Smooth muscle cell (in vitro differentiated cells): ENCODE results near the gene CD46. TPM values are rescaled to one million over a fixed set of nuclear protein-coding genes. Genes with fewer than 3 reads are reported as not detected.

Experiments
- DNase-seq: peaks from one replicate; lab custom pipeline; 2025; ENCODE audit not compliant: unreplicated experiment; lab: John Stamatoyannopoulos, UW
- H2AFZ ChIP-seq: fragments of 200-600 bp; sonication (generic); 2 replicates; pipeline ENCODE4 v1.6.0; 2016; ENCODE audit warnings: antibody characterized with exemption, low read depth, mild to moderate bottlenecking
- H3F3A ChIP-seq: fragments of 200-600 bp; sonication (generic); 2 replicates; pipeline ENCODE4 v1.6.0; 2017; ENCODE audit warnings: antibody characterized with exemption, low read depth
- H3K27ac ChIP-seq: fragments of 200-600 bp; sonication (generic); 2 replicates; pipeline ENCODE4 v1.5.1; 2016; ENCODE audit warnings: low read depth, mild to moderate bottlenecking
- H3K27me3 ChIP-seq: fragments of 200-600 bp; sonication (generic); 2 replicates; pipeline ENCODE4 v1.6.1; 2016; ENCODE audit warnings: low read depth, mild to moderate bottlenecking
- H3K36me3 ChIP-seq: fragments of 200-600 bp; sonication (generic); 2 replicates; pipeline ENCODE4 v1.5.1; 2016; ENCODE audit warnings: low read depth
- H3K4me1 ChIP-seq: fragments of 200-600 bp; sonication (generic); 2 replicates; pipeline ENCODE4 v1.5.1; 2016; ENCODE audit warnings: low read depth
- H3K4me2 ChIP-seq: fragments of 200-600 bp; sonication (generic); 2 replicates; pipeline ENCODE4 v1.6.0; 2016; ENCODE audit warnings: mild to moderate bottlenecking
- H3K4me3 ChIP-seq: fragments of 200-600 bp; sonication (generic); 2 replicates; pipeline ENCODE4 v1.5.1; 2016; ENCODE audit warnings: mild to moderate bottlenecking
- H3K79me2 ChIP-seq: fragments of 200-600 bp; sonication (generic); 2 replicates; pipeline ENCODE4 v1.6.0; 2016; ENCODE audit warnings: low read depth, mild to moderate bottlenecking
- H3K9ac ChIP-seq: fragments of 200-600 bp; sonication (generic); 2 replicates; pipeline ENCODE4 v1.6.0; 2016; ENCODE audit warnings: low read depth
- H3K9me3 ChIP-seq: fragments of 200-600 bp; sonication (generic); replicated peaks from 2 replicates; pipeline ENCODE4 v1.5.1; 2016; ENCODE audit warnings: low read depth
- H4K20me1 ChIP-seq: fragments of 200-600 bp; sonication (generic); 2 replicates; pipeline ENCODE4 v1.6.0; 2016; ENCODE audit warnings: low read depth
- WGBS: methylation state at CpG from one replicate; pipeline ENCODE4 v1.1.7; 2016; ENCODE audit warnings: low lambda C conversion rate; 5-methylcytosine and 5-hydroxymethylcytosine counted together
- microRNA counts: library from miRNA; unstranded; fragments of <30 nt; microRNA quantifications from one replicate; lab custom pipeline; 2016
- polyA plus RNA-seq: library from polyadenylated mRNA; unstranded; fragments of >200 nt; fragmentation: Nextera tagmentation; extraction: Ambion mirVana; gene quantifications from 2 replicates; pipeline ENCODE4 v1.2.1, GENCODE V29; 2016
- small RNA-seq: library from RNA; depleted of rRNA; stranded (forward); fragments of <200 nt; gene quantifications from one replicate; pipeline ENCODE3, GENCODE V24; 2014
- total RNA-seq: library from RNA; depleted of rRNA; stranded (reverse); fragments of >200 nt; gene quantifications from 2 replicates; pipeline ENCODE4 v1.2.3, GENCODE V29; 2014
- TF ChIP-seq, protein P1 (sequence below): fragments of 200-600 bp; sonication (generic); IDR thresholded peaks from 2 replicates; pipeline ENCODE4 v1.5.1; 2017; ENCODE audit warnings: borderline replicate concordance, mild to moderate bottlenecking, antibody characterized with exemption; ENCODE audit not compliant: insufficient read depth, poor library complexity, severe bottlenecking

The CD46 gene
- total and polyA plus RNA-seq, 2 experiments from 2014 or later, result 117 to 234 TPM

- Histone ChIP-seq H3K4me3 (no peak overlapping the region), H3K9me3 (no peaks in the 10 kb centered on the region), H3K79me2 (no peaks in the 10 kb centered on the region), H4K20me1 (no peaks in the 10 kb centered on the region), H2AFZ (no peak overlapping the region), H3K4me1 (peaks cover 3% of the 10 kb centered on the region), H3K4me2 (no peak overlapping the region), H3K27me3 (no peaks in the 10 kb centered on the region), H3F3A (no peaks in the 10 kb centered on the region), H3K36me3 (no peaks in the 10 kb centered on the region), H3K9ac (no peak overlapping the region), H3K27ac (no peak overlapping the region)
- 90% methylated on average over 4 of the region's 4 CpGs for WGBS
- TF ChIP-seq, protein P1, sequence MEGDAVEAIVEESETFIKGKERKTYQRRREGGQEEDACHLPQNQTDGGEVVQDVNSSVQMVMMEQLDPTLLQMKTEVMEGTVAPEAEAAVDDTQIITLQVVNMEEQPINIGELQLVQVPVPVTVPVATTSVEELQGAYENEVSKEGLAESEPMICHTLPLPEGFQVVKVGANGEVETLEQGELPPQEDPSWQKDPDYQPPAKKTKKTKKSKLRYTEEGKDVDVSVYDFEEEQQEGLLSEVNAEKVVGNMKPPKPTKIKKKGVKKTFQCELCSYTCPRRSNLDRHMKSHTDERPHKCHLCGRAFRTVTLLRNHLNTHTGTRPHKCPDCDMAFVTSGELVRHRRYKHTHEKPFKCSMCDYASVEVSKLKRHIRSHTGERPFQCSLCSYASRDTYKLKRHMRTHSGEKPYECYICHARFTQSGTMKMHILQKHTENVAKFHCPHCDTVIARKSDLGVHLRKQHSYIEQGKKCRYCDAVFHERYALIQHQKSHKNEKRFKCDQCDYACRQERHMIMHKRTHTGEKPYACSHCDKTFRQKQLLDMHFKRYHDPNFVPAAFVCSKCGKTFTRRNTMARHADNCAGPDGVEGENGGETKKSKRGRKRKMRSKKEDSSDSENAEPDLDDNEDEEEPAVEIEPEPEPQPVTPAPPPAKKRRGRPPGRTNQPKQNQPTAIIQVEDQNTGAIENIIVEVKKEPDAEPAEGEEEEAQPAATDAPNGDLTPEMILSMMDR, result no peak
- DNase-seq, result no peak
Observed at GRCh38 chr1:207841901-207842300, 90.0 kb downstream of the CD46 start.

DNA sequence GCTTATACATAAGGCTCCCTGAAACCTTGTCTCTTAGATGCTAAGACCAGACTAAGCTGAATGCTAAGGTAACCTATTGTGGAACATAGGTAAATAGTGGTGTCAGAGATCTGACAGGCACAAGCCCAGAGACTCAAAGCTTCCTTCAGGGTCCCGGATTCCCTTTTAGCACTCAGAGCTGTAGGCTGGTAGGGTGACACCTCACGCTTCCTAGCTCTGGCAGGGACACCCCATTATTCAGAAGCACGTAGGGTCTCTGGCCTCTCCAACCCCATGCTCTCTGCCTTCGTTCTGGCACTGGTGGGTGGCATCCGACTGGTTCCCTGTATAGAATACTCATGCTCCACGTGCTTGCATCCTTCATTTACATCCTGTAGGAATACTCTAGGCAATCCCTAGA, 90.7 kb downstream of the CD46 start:
- no peaks in the 10 kb centered on the region for H3K79me2 ChIP-seq
- peaks cover 3% of the 10 kb centered on the region for H3K4me1 ChIP-seq
- DNase-seq, result no peak
- H3K9me3 ChIP-seq, result no peaks in the 10 kb centered on the region
- H3K27ac ChIP-seq, result no peak overlapping the region
- no peak overlapping the region for H2AFZ ChIP-seq
- H3K27me3 ChIP-seq, result no peaks in the 10 kb centered on the region
- H4K20me1 ChIP-seq, result no peaks in the 10 kb centered on the region
- no peak overlapping the region for H3K9ac ChIP-seq
- no peaks in the 10 kb centered on the region for H3F3A ChIP-seq
- no peak overlapping the region for H3K4me2 ChIP-seq
- 87% methylated on average over 6 of the region's 6 CpGs for WGBS
- TF ChIP-seq, protein P1, result no peak
- H3K36me3 ChIP-seq, result no peaks in the 10 kb centered on the region
- no peak overlapping the region for H3K4me3 ChIP-seq

DNA sequence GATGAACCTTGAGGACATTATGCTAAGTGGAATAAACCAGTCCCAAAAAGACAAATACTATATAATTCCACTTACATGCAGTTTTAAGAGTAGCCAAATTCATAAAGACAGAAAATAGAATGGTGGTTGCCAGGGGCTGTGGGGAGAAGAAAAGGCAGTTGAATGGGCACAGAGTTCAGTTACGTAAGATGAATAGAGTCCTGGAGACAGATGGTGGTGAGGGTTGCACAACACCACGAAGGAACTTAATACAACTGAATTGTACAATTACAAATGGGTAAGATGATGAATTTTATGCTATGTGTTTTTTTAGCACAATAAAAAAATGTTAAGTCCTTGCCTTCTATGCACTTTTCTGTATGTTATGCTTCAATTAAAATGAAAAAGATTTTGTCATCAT, 92.5 kb downstream of the CD46 start:
- no peak overlapping the region for H3K27ac ChIP-seq
- H3F3A ChIP-seq, result no peaks in the 10 kb centered on the region
- H3K27me3 ChIP-seq, result no peaks in the 10 kb centered on the region
- WGBS, result 93% methylated on average over 2 of the region's 2 CpGs
- H3K79me2 ChIP-seq, result no peaks in the 10 kb centered on the region
- no peak overlapping the region for H3K4me2 ChIP-seq
- H3K9me3 ChIP-seq, result no peaks in the 10 kb centered on the region
- no peak overlapping the region for H2AFZ ChIP-seq
- DNase-seq, result no peak
- H4K20me1 ChIP-seq, result no peaks in the 10 kb centered on the region
- peaks cover 3% of the 10 kb centered on the region for H3K4me1 ChIP-seq
- TF ChIP-seq, protein P1, result no peak
- H3K36me3 ChIP-seq, result no peaks in the 10 kb centered on the region
- no peak overlapping the region for H3K9ac ChIP-seq
- no peak overlapping the region for H3K4me3 ChIP-seq

MicroRNA genes within 50 kb of the gene (microRNA counts, 767-probe panel; counts per million panel counts)
- microRNA hsa-miR-29b-3p (lab: Ali Mortazavi, UCI), result 9,621 counts per million, percentile 77 among the panel's probes with 10 or more counts
- 183 counts per million for microRNA hsa-miR-29c-3p (lab: Ali Mortazavi, UCI)

Small RNAs within 50 kb of the gene (small RNA-seq; reads per million reads assigned to genes)
- gene RNA5SP534, result not detected

Other genes starting within 250 kb of the CD46 start
- not detected in 2 replicates for gene CR1L, start 106.9 kb upstream of the CD46 start, total RNA-seq
- gene CR1L, start 106.9 kb upstream of the CD46 start, polyA plus RNA-seq, result 0.95 TPM in 1 of 2 replicates, not detected in the other
- gene CD34, start 159.1 kb downstream of the CD46 start, total RNA-seq, result not detected in 2 replicates
- gene CD34, start 159.1 kb downstream of the CD46 start, polyA plus RNA-seq, result not detected in 2 replicates